Breast epithelium (tissue), 4 donors: Measurements from ENCODE around the gene HSDL2. TPM values are rescaled to one million over a fixed set of nuclear protein-coding genes. Genes with fewer than 3 reads are reported as not detected.
"Not testable (repeated sequence)": the region's sequence is repeated elsewhere in the genome, so short reads cannot be mapped to it uniquely, and the experiment has no call there.

Experiments used
- DNase-seq, 2 donors: peaks; one replicate each; pipeline ENCODE4 v3.0.0-alpha.2; 2019; ENCODE audit warnings: low spot score in 2 of 2
- H3K27ac ChIP-seq, 2 donors: fragments of 200-600 bp; sonication (generic) in 1 of 2; one replicate each; pipeline ENCODE4 v1.5.1; 2016 to 2019; ENCODE audit warnings: mild to moderate bottlenecking in 1 of 2
- H3K27me3 ChIP-seq, 2 donors: fragments of 200-600 bp; sonication (generic) in 1 of 2; one replicate each; pipeline versions ENCODE4 v1.5.1 to v1.6.0; 2017 to 2019; ENCODE audit warnings: control low read depth in 1 of 2, mild to moderate bottlenecking in 1 of 2
- H3K36me3 ChIP-seq: fragments of 200-600 bp; one replicate; pipeline ENCODE4 v1.5.1; 2019
- H3K4me1 ChIP-seq, 2 donors: fragments of 200-600 bp; sonication (generic); one replicate each; pipeline ENCODE4 v1.5.1; 2016 to 2019; ENCODE audit warnings: control low read depth in 1 of 2
- H3K4me3 ChIP-seq, 3 donors: fragments of 200-600 bp; sonication (generic); 1 replicate in 2 of 3; 2 replicates in 1 of 3; pipeline ENCODE4 v1.5.1; 2016 to 2019; ENCODE audit warnings: mild to moderate bottlenecking in 3 of 3, moderate library complexity in 2 of 3
- H3K9me3 ChIP-seq, 2 donors: fragments of 200-600 bp; sonication (generic) in 1 of 2; one replicate each; pipeline ENCODE4 v1.5.1; 2016 to 2019; ENCODE audit warnings: control low read depth in 1 of 2
- CTCF ChIP-seq, 3 donors: fragments of 450-650 bp; IDR thresholded peaks; one replicate each; pipeline ENCODE4 v1.5.1; 2016 to 2017; ENCODE audit warnings: antibody characterized with exemption in 3 of 3, mild to moderate bottlenecking in 3 of 3, moderate library complexity in 3 of 3
- POLR2A ChIP-seq: fragments of 450-650 bp; IDR thresholded peaks from one replicate; pipeline ENCODE4 v1.6.1; 2016; ENCODE audit warnings: antibody characterized with exemption, mild to moderate bottlenecking, moderate library complexity
- POLR2AphosphoS5 ChIP-seq, 3 donors: sonication (generic); formaldehyde crosslinking; IDR thresholded peaks; one replicate each; pipeline ENCODE4 v1.6.1; 2017; ENCODE audit warnings: antibody characterized with exemption in 3 of 3
- intact Hi-C: fragments of 100-400 bp; cut with DNase I; formaldehyde crosslinking; loops from one replicate; pipeline ENCODE4 v1.15.1; 2023; ENCODE audit warnings: low total_unique reads
- total RNA-seq, 3 donors: library from RNA; depleted of rRNA; stranded (reverse); fragments of >200 nt; gene quantifications; one replicate each; pipeline ENCODE4 v1.1.0, GENCODE V29; 2016

The HSDL2 gene
- total RNA-seq, 3 donors from 2014 or later = 30.7 to 124 (median 52.8) TPM

- no peak overlapping the region for H3K27ac ChIP-seq
Measured at GRCh38 chr9:112408819-112409218, 28.9 kb downstream of the HSDL2 start.

GRCh38 chr9:112409758-112410157 is 29.9 kb downstream of the HSDL2 start:
- Histone ChIP-seq H3K9me3 (no peaks in the 10 kb centered on the region), H3K27me3 (no peaks in the 10 kb centered on the region), H3K36me3 (no peaks in the 10 kb centered on the region), H3K4me3 (no peak overlapping the region), H3K27ac (no peak overlapping the region), H3K4me1 (no peaks in the 10 kb centered on the region)
- TF ChIP-seq CTCF (IDR thresholded peaks at IDR 0.05) (no peak), POLR2A (no peak), POLR2AphosphoS5 (IDR thresholded peaks at IDR 0.05) (no peak)
- intact Hi-C loops = no loop called here
- no peak for DNase-seq

More at GRCh38 chr9:112408819-112409218, 28.9 kb downstream of the HSDL2 start:
- intact Hi-C loops = no loop called here
- TF ChIP-seq POLR2AphosphoS5 (IDR thresholded peaks at IDR 0.05) (no peak), POLR2A (no peak), CTCF (IDR thresholded peaks at IDR 0.05) (no peak)
- no peaks in the 10 kb centered on the region for H3K9me3 ChIP-seq
- no peak for DNase-seq
- no peaks in the 10 kb centered on the region for H3K36me3 ChIP-seq
- no peak overlapping the region for H3K4me3 ChIP-seq
- no peaks in the 10 kb centered on the region for H3K4me1 ChIP-seq
- H3K27me3 ChIP-seq = no peaks in the 10 kb centered on the region

DNA sequence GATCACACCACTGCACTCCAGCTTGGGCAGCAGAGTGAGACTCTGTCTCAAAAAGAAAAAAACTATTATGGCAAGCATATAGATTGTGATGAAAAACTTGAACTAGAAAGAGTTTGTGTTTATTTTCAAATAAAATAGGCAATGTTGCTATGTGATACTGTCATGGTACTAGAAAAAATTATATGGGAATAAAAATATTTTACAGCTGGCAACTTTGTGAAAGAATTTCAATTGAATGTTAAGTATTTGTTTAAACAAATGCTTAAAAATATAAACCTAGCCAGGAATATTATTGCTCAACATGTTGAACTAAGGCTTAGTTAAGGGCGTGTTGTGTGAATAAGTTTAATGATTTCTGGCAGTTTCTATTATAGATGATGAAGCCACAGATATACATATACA is 31.7 kb downstream of the HSDL2 start:
- Histone ChIP-seq H3K4me3 (no peak overlapping the region), H3K4me1 (no peaks in the 10 kb centered on the region), H3K36me3 (no peaks in the 10 kb centered on the region), H3K9me3 (no peaks in the 10 kb centered on the region), H3K27ac (no peak overlapping the region), H3K27me3 (no peaks in the 10 kb centered on the region)
- intact Hi-C loops = no loop called here
- TF ChIP-seq CTCF (IDR thresholded peaks at IDR 0.05) (no peak), POLR2A (no peak), POLR2AphosphoS5 (IDR thresholded peaks at IDR 0.05) (no peak)
- no peak for DNase-seq

DNA sequence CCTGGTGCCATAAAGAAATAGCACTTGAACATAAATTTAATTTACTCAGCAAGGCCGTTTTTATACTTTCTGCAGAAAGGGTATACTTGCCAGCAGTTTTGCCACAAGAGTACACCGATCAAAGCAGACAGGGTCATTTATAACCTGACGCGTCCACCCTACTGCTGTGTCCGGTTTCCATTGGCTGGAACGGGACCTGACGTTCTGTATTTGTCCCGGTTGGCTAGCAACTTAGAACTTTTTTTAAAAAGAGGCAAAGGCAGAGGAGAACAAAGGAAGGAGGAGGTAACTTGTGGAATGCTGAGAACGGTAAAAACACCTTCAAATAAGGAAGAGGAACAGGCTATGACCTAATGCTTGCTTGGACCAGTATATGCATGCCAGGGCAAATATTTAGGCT is 33.8 kb downstream of the HSDL2 start:
- H3K27ac ChIP-seq, H3K4me3 ChIP-seq, DNase-seq, H3K36me3 ChIP-seq, H3K27me3 ChIP-seq, intact Hi-C loops, H3K9me3 ChIP-seq, H3K4me1 ChIP-seq: not testable (repeated sequence)

DNA sequence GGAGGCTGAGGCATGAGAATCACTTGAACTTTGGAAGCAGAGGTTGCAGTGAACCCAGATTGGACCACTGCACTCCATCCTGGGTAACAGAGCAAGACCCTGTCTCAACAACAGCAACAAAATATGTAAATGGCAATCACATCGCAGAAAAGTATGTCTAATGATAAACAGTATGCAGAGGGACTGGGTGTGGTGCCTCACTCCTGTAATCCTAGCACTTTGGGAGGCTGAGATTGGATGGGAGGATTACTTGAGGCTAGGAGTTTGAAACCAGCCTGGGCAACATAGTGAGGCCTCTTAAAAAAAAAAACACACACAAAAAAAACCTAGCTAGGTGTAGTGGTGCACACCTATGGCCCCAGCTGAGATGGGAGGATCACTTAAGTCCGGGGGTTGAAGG is 40.3 kb downstream of the HSDL2 start:
- H3K27me3 ChIP-seq = no peaks in the 10 kb centered on the region
- H3K4me3 ChIP-seq = no peak overlapping the region
- intact Hi-C loops = no loop called here
- H3K9me3 ChIP-seq = no peaks in the 10 kb centered on the region
- H3K27ac ChIP-seq = no peak overlapping the region
- TF ChIP-seq POLR2AphosphoS5 (IDR thresholded peaks at IDR 0.05) (no peak), POLR2A (no peak), CTCF (IDR thresholded peaks at IDR 0.05) (no peak)
- DNase-seq = no peak
- no peaks in the 10 kb centered on the region for H3K36me3 ChIP-seq
- no peaks in the 10 kb centered on the region for H3K4me1 ChIP-seq

GRCh38 chr9:112421771-112422222 is 41.9 kb downstream of the HSDL2 start:
- H3K9me3 ChIP-seq = no peaks in the 10 kb centered on the region
- no peaks in the 10 kb centered on the region for H3K36me3 ChIP-seq
- intact Hi-C loops = no loop called here
- no peak overlapping the region for H3K4me3 ChIP-seq
- no peaks in the 10 kb centered on the region for H3K27me3 ChIP-seq
- no peak for DNase-seq
- TF ChIP-seq POLR2AphosphoS5 (IDR thresholded peaks at IDR 0.05) = no peak
- no peak overlapping the region for H3K27ac ChIP-seq
- no peaks in the 10 kb centered on the region for H3K4me1 ChIP-seq
